ENCODE data around the gene EGLN3. TPM values are rescaled to one million over a fixed set of nuclear protein-coding genes. Genes with fewer than 3 reads are reported as not detected.

The EGLN3 gene
- total RNA-seq, 1 donor from 2014 or later: 10.5 TPM

DNA sequence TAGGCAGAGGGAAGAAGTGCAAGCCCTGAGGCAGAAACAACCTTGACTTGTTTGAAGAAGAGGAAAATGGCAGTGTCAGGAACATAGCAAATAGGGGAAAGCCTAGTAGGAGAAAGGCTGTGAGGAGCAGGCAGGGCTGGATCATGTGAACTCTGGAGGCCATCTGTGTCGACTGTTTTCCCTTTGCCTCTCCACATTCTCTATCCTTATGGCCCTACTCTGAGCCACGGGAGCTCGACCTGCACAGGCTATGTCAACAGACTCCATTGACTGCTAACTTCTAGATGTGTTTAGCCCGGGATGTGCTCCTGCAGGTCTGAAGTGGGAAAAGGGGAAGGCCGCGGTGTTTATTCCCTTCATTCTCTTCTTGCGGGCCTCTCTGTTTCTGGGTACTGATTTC, 35.2 kb downstream of the EGLN3 start:
- Histone ChIP-seq H3K36me3 (no peaks in the 10 kb centered on the region), H3K27me3 (ENCODE audit: low read depth) (no peaks in the 10 kb centered on the region), H3K27ac (no peak overlapping the region), H3K9me3 (no peaks in the 10 kb centered on the region), H3K4me3 (no peak overlapping the region), H3K4me1 (peaks cover 15% of the 10 kb centered on the region)
- TF ChIP-seq, protein P1, sequence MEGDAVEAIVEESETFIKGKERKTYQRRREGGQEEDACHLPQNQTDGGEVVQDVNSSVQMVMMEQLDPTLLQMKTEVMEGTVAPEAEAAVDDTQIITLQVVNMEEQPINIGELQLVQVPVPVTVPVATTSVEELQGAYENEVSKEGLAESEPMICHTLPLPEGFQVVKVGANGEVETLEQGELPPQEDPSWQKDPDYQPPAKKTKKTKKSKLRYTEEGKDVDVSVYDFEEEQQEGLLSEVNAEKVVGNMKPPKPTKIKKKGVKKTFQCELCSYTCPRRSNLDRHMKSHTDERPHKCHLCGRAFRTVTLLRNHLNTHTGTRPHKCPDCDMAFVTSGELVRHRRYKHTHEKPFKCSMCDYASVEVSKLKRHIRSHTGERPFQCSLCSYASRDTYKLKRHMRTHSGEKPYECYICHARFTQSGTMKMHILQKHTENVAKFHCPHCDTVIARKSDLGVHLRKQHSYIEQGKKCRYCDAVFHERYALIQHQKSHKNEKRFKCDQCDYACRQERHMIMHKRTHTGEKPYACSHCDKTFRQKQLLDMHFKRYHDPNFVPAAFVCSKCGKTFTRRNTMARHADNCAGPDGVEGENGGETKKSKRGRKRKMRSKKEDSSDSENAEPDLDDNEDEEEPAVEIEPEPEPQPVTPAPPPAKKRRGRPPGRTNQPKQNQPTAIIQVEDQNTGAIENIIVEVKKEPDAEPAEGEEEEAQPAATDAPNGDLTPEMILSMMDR (IDR thresholded peaks at IDR 0.05): no peak
- no peak for DNase-seq
- no peak for ATAC-seq
- intact Hi-C loops (cut with DNase I): no loop called here

GRCh38 chr14:33914676-33915516, 36.0 kb downstream of the EGLN3 start:
- no peak overlapping the region for H3K27ac ChIP-seq
- TF ChIP-seq, protein P1 (IDR thresholded peaks at IDR 0.05): no peak
- intact Hi-C loops (cut with DNase I): no loop called here

DNA sequence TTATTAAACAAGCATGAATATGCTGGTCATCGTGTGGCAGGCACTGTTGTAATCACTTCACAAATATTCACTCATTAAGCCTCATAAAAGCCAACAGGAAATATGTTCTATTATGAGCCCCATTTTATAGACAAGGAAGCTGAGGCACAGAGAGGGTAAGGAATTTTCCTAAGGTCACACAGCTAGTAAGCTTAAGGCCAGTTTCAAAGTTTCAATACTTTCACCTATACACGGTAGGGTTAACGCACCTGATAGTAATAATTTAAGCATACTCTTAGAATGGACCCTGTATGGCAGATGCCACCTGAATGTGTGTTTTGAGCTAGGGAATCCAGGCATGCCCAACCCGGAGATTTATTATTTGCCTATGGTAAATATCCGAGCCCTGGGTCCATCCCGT, 39.8 kb downstream of the EGLN3 start:
- ATAC-seq: no peak
- Histone ChIP-seq H3K4me3 (no peak overlapping the region), H3K27ac (no peak overlapping the region), H3K36me3 (no peaks in the 10 kb centered on the region), H3K27me3 (ENCODE audit: low read depth) (no peaks in the 10 kb centered on the region), H3K9me3 (no peaks in the 10 kb centered on the region), H3K4me1 (peaks cover 3% of the 10 kb centered on the region)
- intact Hi-C loops (cut with DNase I): no loop called here
- TF ChIP-seq, protein P1 (IDR thresholded peaks at IDR 0.05): no peak
- DNase-seq: no peak

More at GRCh38 chr14:33914676-33915516, 36.0 kb downstream of the EGLN3 start:
- Histone ChIP-seq H3K9me3 (no peaks in the 10 kb centered on the region), H3K27me3 (ENCODE audit: low read depth) (no peaks in the 10 kb centered on the region), H3K4me3 (no peak overlapping the region), H3K36me3 (no peaks in the 10 kb centered on the region), H3K4me1 (peaks cover 15% of the 10 kb centered on the region)
- ATAC-seq: peak in 1 of 2 donors; percentile 54
- DNase-seq: no peak

DNA sequence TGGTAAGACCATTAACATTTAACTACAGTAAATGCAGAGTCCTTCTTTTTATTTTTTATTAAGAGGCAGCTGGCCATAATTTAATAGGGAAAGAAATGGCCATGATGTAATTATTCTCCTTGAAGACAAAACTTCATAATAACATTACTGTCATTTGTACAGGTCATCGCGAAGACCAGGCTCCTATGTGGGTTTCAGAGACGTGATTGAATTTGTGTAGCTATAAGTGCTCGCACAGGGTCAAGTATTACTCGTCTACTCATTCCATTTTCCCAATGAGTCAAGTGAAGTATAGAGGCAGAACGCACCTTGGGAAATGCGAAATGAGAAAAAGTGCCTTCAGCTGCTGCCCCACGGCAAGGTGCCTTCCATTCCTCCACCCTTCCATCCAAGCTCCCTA, 40.4 kb downstream of the EGLN3 start:
- intact Hi-C loops (cut with DNase I): no loop called here
- Histone ChIP-seq H3K27ac (no peak overlapping the region), H3K4me3 (no peak overlapping the region), H3K27me3 (ENCODE audit: low read depth) (no peaks in the 10 kb centered on the region), H3K36me3 (no peaks in the 10 kb centered on the region), H3K4me1 (no peaks in the 10 kb centered on the region), H3K9me3 (no peaks in the 10 kb centered on the region)
- DNase-seq: no peak
- ATAC-seq: no peak
- TF ChIP-seq, protein P1 (IDR thresholded peaks at IDR 0.05): no peak

DNA sequence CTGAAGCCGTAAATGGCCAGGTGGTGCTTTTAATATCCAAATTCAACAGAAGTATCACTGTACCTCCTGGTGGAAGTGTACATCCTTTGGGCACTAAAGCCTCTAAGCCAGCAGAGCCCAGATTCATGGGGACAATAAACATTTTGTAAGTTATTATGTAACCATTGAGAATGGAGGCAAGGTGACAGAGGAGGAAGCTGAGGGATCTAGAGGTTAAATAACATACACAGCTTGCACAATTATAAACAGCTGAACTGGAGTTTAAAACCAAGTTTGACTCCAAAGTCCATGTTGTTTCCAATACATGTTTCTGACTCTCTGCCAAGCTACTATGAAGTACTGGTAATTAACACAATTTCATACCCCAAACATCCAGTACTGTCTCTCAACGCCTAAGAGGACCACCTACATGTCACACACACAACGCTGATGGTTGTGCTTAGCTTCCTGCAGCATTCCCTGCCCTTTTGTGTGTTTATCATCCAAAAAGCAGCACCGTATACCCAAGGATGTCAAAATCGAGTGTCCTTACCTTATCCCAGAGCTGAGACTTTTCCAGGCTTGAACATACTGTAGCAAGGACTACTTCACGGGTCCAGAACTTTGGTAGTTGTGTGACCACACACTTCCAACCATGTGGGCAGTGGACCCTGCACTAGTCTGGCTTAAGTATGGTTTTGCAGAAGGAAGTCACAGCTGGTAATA, 41.3 kb downstream of the EGLN3 start:
- ATAC-seq: no peak
- Histone ChIP-seq H3K36me3 (no peaks in the 10 kb centered on the region), H3K4me3 (no peak overlapping the region), H3K27me3 (ENCODE audit: low read depth) (no peaks in the 10 kb centered on the region), H3K9me3 (no peaks in the 10 kb centered on the region), H3K4me1 (no peaks in the 10 kb centered on the region), H3K27ac (no peak overlapping the region)
- TF ChIP-seq, protein P1 (IDR thresholded peaks at IDR 0.05): no peak
- no peak for DNase-seq
- intact Hi-C loops (cut with DNase I): no loop called here
